Effector memory CD4-positive, alpha-beta T cell (primary cell): ENCODE results near the gene GALNT2.

Experiments
- DNase-seq, 3 donors: peaks; one replicate each; pipeline ENCODE4 v3.0.0-alpha.2; 2020
- H3K27ac ChIP-seq: 2 replicates; pipeline ENCODE4 v1.7.0; 2013; ENCODE audit warnings: mild to moderate bottlenecking, low read length, moderate library complexity; ENCODE audit not compliant: insufficient read depth, poor library complexity, severe bottlenecking
- H3K27me3 ChIP-seq: replicated peaks from 2 replicates; pipeline ENCODE4 v1.7.0; 2013; ENCODE audit warnings: mild to moderate bottlenecking, low read length; ENCODE audit not compliant: insufficient read depth, control insufficient read depth, poor library complexity, severe bottlenecking
- H3K36me3 ChIP-seq: 2 replicates; pipeline ENCODE4 v1.7.0; 2013; ENCODE audit warnings: mild to moderate bottlenecking, low read length, moderate library complexity; ENCODE audit not compliant: control insufficient read depth, insufficient read depth
- H3K4me1 ChIP-seq: 2 replicates; pipeline ENCODE4 v1.7.0; 2013; ENCODE audit warnings: low read length, mild to moderate bottlenecking; ENCODE audit not compliant: control insufficient read depth, insufficient read depth, poor library complexity, severe bottlenecking
- H3K4me3 ChIP-seq: 2 replicates; pipeline ENCODE4 v1.7.0; 2013; ENCODE audit warnings: low read length, low read depth, mild to moderate bottlenecking; ENCODE audit not compliant: insufficient read depth, poor library complexity, severe bottlenecking
- H3K9me3 ChIP-seq: 2 replicates; pipeline ENCODE4 v1.7.0; 2013; ENCODE audit warnings: mild to moderate bottlenecking, low read length, moderate library complexity; ENCODE audit not compliant: control insufficient read depth

Gene GALNT2

DNA sequence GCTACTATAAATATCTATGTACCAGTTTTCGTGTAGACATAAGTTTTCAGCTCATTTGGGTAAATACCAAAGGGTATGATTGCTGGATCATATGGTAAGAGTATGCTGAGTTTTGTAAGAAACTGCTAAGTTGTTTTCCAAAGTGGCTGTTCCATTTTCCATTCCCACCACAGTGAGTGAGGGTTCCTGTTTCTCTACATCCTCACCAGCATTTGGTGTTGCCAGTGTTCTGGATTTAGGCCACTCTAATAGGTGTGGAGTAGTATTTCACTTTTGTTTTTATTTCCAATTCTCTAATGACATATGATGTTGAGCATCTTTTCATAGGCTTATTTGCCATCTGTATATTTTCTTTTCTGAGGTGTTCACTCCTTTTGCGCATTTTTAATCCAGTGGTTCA is 112.2 kb downstream of the GALNT2 start:
- H3K27ac ChIP-seq = no peak overlapping the region
- H3K9me3 ChIP-seq = no peaks in the 10 kb centered on the region
- no peaks in the 10 kb centered on the region for H3K4me1 ChIP-seq
- no peak for DNase-seq
- no peaks in the 10 kb centered on the region for H3K27me3 ChIP-seq
- no peaks in the 10 kb centered on the region for H3K36me3 ChIP-seq
- H3K4me3 ChIP-seq = no peak overlapping the region

DNA sequence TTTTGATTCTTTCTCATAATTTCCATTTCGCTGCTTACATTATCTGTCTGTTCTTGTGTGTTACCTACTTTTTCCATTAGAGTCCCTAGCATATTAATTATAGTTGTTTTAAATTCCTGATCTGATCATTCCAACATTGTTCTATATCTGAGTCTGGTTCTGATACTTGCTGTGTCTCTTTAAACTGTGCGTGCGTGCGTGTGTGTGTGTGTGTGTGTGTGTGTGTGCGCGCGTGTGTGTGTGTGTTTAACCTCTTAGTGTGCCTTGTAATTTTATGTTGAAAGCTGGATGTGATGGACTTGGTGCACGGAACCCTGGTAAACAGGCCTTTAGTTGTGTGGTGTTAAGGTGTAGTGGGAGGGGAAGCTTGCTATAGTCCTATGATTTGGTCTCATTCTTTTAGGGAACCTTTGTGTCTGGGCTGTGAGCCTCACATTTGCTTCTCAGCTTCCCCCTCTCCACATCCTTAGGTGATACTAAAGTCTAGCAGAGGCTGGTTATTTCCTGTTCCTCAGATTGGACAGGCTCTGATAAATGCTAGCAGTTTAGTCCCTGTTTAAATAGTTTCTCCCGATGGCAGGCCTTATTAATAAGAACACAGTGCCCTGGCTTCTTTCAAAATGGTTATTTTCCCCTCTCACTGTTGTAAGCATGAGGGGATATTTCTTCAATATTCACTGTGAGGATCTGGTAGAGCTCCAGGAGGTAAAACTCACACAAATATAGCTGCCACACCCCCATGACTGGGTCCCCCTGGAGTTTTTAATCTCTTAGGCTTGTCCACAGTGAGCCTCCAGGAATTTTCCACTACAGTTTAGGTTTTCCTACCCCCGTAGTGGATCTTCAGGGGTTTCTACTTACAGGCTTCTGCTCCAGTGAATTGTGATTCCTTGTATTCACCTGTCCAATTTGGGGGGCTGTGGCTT is 118.3 kb downstream of the GALNT2 start:
- Histone ChIP-seq H3K36me3 (no peaks in the 10 kb centered on the region), H3K4me3 (no peak overlapping the region), H3K27me3 (no peaks in the 10 kb centered on the region), H3K27ac (no peak overlapping the region), H3K9me3 (no peaks in the 10 kb centered on the region), H3K4me1 (peaks cover 13% of the 10 kb centered on the region)
- no peak for DNase-seq

DNA sequence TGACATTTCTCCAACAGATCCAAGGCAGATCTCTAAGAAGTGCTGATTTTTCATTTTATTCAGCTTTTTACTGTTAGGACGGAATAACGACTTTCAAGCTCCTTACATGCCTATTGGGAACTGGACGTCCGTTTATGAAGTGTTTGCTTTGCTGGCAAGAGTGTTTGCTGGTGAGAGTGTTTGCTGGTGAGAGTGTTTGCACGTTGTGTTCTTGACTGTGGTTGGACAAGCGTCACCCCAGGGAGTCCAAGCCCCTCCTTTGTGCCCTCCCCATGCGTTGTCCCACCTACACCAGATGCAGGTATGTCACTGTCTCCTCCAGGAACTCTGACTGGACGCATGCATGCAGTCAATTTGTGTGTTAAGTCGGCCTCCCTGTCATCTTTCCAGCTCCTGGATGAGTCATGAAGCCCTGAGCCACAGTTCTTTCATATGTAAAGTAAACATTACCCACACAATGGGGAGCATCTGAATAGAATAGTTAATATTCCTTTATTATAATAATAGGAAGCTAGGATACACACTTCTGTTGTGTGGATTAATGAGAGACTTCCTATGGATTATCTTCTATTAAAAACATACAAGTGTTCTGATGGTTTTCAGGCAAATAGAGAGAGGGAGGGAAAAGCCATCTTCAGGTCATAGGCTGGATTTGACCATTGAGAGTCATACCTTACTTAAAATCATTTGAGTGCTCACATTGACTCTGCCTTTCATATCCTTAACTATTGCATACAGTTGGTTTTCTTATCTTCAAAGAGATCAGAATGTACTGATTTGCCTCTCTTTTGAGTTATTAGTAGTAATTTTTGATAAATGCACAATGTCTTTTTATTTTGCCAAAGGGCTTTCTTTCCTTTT is 119.2 kb downstream of the GALNT2 start:
- Histone ChIP-seq H3K4me3 (no peak overlapping the region), H3K9me3 (no peaks in the 10 kb centered on the region), H3K27ac (no peak overlapping the region), H3K4me1 (peaks cover 13% of the 10 kb centered on the region), H3K27me3 (no peaks in the 10 kb centered on the region), H3K36me3 (no peaks in the 10 kb centered on the region)
- no peak for DNase-seq

DNA sequence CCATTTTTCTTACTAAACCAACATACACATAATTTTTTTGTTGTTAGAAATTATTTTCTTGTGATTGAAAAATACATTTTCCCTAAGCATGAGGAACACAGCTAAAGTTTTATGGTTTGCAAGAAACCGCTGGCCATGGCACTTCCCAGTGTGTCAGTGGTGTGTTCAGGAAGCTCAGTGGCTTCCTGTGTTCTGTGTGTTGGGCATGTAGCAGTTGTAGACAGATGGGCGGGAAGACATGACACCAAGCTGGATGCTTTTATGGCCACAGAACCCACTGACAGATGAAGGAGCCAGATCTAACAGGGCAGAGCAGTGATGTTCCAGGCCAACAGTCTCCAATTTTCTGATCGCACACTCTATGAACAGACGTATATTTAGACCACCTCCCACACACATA is 119.8 kb downstream of the GALNT2 start:
- H3K27ac ChIP-seq = no peak overlapping the region
- H3K9me3 ChIP-seq = no peaks in the 10 kb centered on the region
- no peaks in the 10 kb centered on the region for H3K36me3 ChIP-seq
- no peak for DNase-seq
- peaks cover 13% of the 10 kb centered on the region for H3K4me1 ChIP-seq
- no peak overlapping the region for H3K4me3 ChIP-seq
- no peaks in the 10 kb centered on the region for H3K27me3 ChIP-seq

DNA sequence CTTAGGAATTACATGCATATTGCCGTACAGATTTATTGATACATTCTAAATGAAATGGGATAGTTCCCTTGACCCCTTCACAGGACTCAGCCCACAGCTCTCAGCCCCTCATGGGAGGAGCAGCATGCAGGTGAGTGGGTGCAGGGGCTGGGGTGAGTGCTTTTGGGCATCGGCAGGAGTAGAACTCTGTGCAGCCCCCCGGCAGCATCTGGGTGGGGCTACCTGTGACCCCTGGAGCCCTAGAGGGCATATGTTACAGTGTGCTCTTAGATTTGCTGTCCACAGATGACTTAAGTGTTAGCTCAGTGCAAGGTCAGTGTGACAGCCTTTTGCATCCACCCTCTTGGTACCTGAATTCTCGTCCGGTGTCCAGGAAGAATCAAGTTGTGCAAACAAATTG is 120.3 kb downstream of the GALNT2 start:
- H3K27ac ChIP-seq = no peak overlapping the region

DNA sequence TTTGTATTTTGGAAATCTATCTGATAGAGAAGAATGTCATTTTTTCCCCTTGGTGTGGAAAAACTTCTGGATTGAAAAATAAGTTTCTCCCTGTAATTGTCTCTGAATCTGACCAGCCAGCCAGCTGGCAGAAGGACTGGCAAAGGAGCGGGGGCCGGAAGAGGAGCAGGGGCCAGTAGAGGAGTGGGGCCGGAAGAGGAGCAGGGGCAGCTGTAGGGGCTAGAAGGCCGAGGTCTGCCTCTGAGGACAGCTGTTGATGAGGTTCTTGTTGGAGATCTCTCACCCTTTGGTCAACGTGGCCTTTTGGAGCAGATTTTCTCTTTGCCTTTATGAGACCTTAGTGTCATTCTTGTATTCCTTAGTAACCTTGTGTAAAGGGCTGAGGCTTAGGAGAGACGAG is 121.8 kb downstream of the GALNT2 start:
- Histone ChIP-seq H3K9me3 (no peaks in the 10 kb centered on the region), H3K27me3 (no peaks in the 10 kb centered on the region), H3K27ac (no peak overlapping the region), H3K36me3 (no peaks in the 10 kb centered on the region), H3K4me3 (no peak overlapping the region), H3K4me1 (peaks cover 13% of the 10 kb centered on the region)
- no peak for DNase-seq

More for the DNA sequence above, 120.3 kb downstream of the GALNT2 start:
- Histone ChIP-seq H3K27me3 (no peaks in the 10 kb centered on the region), H3K4me3 (no peak overlapping the region), H3K4me1 (peaks cover 13% of the 10 kb centered on the region), H3K36me3 (no peaks in the 10 kb centered on the region), H3K9me3 (no peaks in the 10 kb centered on the region)
- no peak for DNase-seq

DNA sequence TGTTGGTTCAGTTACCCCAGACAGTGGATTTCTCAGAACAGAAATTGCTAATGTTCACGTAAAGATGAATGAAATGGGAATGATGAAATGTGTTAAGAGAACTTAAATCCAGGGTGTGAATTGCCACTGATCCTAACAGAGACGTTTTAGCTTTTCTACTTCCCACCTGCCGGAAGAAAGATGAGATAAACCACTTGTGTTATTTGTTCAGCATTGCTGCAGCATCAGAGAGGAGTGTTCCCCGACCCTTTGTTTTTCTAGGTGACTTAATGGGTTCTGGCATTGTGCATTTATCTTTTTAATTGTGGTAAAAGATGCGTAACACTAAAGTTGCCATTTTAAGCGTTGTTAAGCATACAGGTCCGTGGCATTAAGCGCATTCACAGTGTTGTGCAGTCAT is 122.3 kb downstream of the GALNT2 start:
- Histone ChIP-seq H3K9me3 (no peaks in the 10 kb centered on the region), H3K4me1 (peaks cover 13% of the 10 kb centered on the region), H3K36me3 (no peaks in the 10 kb centered on the region), H3K4me3 (no peak overlapping the region), H3K27ac (no peak overlapping the region), H3K27me3 (no peaks in the 10 kb centered on the region)
- no peak for DNase-seq

DNA sequence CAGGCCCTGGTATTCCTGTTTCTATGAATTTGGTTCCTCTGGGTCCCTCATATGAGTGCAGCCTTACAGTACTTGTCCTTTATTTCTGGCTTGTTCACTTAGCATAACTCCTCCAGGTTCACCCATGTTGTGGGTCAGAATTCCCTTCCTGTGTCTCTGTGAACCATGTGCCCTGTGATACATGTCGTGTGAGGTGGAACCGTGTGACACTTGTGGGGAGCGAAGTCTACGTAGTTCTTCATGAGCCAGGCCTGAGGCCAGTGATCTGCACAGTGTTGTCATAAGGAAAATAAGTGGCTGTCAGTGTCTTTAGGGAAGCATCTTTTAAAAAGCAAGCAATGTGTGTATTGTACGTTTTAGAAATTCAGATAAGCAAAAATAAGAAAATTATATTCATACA is 122.8 kb downstream of the GALNT2 start:
- Histone ChIP-seq H3K4me1 (peaks cover 13% of the 10 kb centered on the region), H3K4me3 (no peak overlapping the region), H3K36me3 (no peaks in the 10 kb centered on the region), H3K27ac (no peak overlapping the region), H3K27me3 (no peaks in the 10 kb centered on the region), H3K9me3 (no peaks in the 10 kb centered on the region)
- no peak for DNase-seq

DNA sequence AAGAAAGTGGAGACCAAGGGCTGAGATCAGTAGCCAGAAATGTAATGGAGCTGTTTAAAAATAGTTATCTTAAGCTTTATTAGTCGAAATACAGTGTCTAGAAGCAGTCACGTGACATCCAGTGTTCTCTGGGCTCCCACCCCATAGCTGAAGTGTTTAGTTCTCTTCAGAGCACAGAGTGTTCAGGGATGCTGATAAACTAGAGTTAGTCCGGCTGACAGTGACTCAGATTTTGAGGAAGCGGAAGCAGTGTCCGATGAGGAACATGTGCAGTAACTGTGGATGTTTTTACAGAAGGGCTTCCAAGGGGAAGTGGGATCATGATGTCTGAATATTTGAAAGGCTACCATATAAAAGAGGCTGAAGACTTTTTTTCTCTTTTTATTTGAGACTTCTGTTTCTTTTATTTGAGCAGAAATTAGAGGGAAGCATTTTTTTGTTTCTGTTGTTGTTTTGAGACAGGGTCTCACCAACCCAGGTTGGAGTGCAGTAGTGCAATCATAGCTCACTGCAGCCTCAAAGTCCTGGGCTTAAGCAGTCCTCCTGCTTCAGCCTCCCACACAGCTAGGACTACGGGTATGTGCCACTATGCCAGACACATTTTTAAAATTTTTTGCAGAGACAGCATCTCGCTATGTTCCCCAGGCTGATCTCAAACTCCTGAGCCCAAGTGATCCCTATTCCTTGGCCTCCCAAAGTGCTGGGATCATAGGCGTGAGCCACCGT is 124.2 kb downstream of the GALNT2 start:
- H3K9me3 ChIP-seq = no peaks in the 10 kb centered on the region
- H3K4me1 ChIP-seq = peaks cover 10% of the 10 kb centered on the region
- no peak overlapping the region for H3K4me3 ChIP-seq
- DNase-seq = no peak
- no peak overlapping the region for H3K27ac ChIP-seq
- no peaks in the 10 kb centered on the region for H3K27me3 ChIP-seq
- H3K36me3 ChIP-seq = no peaks in the 10 kb centered on the region
